Fibroblast of pulmonary artery (primary cell): ENCODE data around the gene ADAMTS8.

Experiments used
- DNase-seq: peaks from one replicate; pipeline ENCODE4 v3.0.0-alpha.2; 2010; ENCODE audit warnings: low read depth
- H3K4me3 ChIP-seq: replicated peaks from 2 replicates; pipeline ENCODE4 v1.5.1; 2011; ENCODE audit warnings: low read depth, mild to moderate bottlenecking, control low read depth, low read length, moderate library complexity
- CTCF ChIP-seq: IDR thresholded peaks from 2 replicates; pipeline ENCODE4 v1.5.1; 2011; ENCODE audit warnings: mild to moderate bottlenecking, control low read depth, low read length, inconsistent platforms; ENCODE audit errors: missing control alignments

ADAMTS8 gene

DNA sequence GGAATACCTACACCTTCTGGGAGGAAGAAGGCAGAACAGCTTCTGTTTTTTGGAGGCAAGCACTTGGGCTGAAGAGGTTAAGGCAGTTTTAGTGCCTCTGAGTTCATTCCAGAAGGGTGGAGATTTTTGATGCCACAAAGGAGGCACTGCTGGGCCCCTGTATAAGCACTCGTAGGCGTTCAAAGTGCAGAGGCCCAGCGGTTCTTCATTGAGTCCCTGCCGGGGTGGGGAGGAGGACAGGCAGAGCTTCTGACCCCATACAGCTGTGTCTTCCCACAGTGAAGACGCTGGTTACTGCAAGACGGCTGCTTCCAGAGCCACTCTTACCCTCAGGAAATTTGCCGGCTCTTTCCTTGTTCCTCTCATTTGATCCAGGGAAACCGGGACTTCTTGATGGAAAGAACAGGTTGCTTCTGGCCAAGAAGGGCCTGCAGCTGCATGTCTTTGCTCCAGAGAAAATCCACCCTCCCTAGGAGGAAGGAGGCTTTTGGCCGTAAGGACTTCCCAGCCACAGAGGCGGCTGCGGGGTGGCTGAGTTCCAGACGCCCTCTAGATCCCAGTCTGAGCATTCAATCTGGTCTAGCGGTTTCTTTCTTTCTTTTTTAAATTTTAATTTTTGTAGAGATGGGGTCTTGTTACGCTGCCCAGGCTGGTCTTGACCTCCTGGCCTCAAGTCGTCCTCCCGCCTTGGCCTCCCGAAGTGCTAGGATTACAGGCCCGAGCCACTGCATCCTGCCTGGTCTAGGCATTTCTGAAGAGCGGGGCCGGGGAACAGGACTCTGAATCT, 29.4 kb upstream of the ADAMTS8 start:
- H3K4me3 ChIP-seq: no peak overlapping the region
- TF ChIP-seq CTCF: no peak
- no peak for DNase-seq

GRCh38 chr11:130456286-130456685, 27.9 kb upstream of the ADAMTS8 start:
- no peak overlapping the region for H3K4me3 ChIP-seq
- DNase-seq: no peak
- TF ChIP-seq CTCF: no peak

GRCh38 chr11:130455483-130456127, 27.2 kb upstream of the ADAMTS8 start:
- DNase-seq: no peak
- TF ChIP-seq CTCF: no peak
- no peak overlapping the region for H3K4me3 ChIP-seq

GRCh38 chr11:130454491-130455252, 26.3 kb upstream of the ADAMTS8 start:
- H3K4me3 ChIP-seq: no peak overlapping the region
- no peak for TF ChIP-seq CTCF
- no peak for DNase-seq

DNA sequence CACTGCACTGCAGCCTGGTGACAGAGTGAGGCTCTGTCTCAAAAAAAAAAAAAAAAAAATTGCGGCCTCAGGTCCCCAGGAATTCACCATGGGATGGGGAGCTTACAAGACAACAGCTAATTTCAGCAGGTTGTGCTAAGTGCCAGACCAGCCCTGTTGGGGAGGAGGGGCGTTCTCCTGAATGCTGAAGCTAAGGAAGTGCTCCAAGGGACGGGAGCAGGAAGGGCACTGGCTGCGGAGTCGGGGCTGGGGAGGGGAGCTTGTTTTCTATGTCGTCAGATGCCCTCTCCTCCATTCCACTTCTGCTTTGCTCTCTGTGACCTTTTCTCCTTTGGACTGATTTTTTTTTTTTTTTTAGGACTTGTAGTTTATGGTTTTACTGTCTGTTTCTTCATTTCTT, 24.5 kb upstream of the ADAMTS8 start:
- H3K4me3 ChIP-seq: no peak overlapping the region
- DNase-seq: no peak
- TF ChIP-seq CTCF: no peak

- no peak for TF ChIP-seq CTCF
- peak overlapping the region; percentile 19 for H3K4me3 ChIP-seq
- DNase-seq: no peak
Observed at GRCh38 chr11:130452176-130452575, 23.8 kb upstream of the ADAMTS8 start.
